Activated CD4-positive, alpha-beta memory T cell treated with anti-CD3 and anti-CD28 coated beads, Interleukin-2, amount 10 ng/mL, durations not matched to agents 7 days and 5 days (primary cell): ENCODE measurements around the gene C2CD4C. TPM values are rescaled to one million over a fixed set of nuclear protein-coding genes. Genes with fewer than 3 reads are reported as not detected.
A peak's percentile ranks its signal among the peaks of the same experiment; 100 is the strongest.
"Not testable (repeated sequence)": the region's sequence is repeated elsewhere in the genome, so short reads cannot be mapped to it uniquely, and the experiment has no call there.

Source experiments
- CTCF ChIA-PET: fragments of 350-600 bp; sonication (Branson Sonifier 250); formaldehyde crosslinking; loops from one replicate; lab custom pipeline; 2021; ENCODE audit warnings: antibody characterized with exemption, inconsistent platforms; lab: Charles Lee
- POLR2A ChIA-PET: fragments of 350-600 bp; sonication (Branson Sonifier 250); formaldehyde crosslinking; loops from one replicate; lab custom pipeline; 2021; ENCODE audit warnings: antibody characterized with exemption; lab: Charles Lee
- DNase-seq: peaks from one replicate; pipeline ENCODE4 v3.0.0-alpha.2; 2020
- H3K27ac Mint-ChIP-seq: one replicate; pipeline ENCODE4 v1.8.0; 2021; ENCODE audit warnings: mild to moderate bottlenecking, mixed read lengths
- H3K27me3 Mint-ChIP-seq: one replicate; pipeline ENCODE4 v1.8.0; 2021; ENCODE audit warnings: mixed read lengths
- H3K36me3 Mint-ChIP-seq: one replicate; pipeline ENCODE4 v1.8.0; 2021; ENCODE audit warnings: low read depth, mixed read lengths
- H3K4me1 Mint-ChIP-seq: one replicate; pipeline ENCODE4 v1.8.0; 2021; ENCODE audit warnings: mixed read lengths
- H3K4me3 Mint-ChIP-seq: one replicate; pipeline ENCODE4 v1.8.0; 2021; ENCODE audit warnings: mild to moderate bottlenecking, mixed read lengths
- H3K9me3 Mint-ChIP-seq: one replicate; pipeline ENCODE4 v1.8.0; 2021; ENCODE audit warnings: mixed read lengths
- total RNA-seq, 2 experiments: library from RNA; stranded (reverse); gene quantifications; one replicate each; pipeline ENCODE4 v1.2.3, GENCODE V29; 2021

C2CD4C gene
- total RNA-seq, 2 experiments from 2014 or later: 0.08 TPM; not detected in 1

GRCh38 chr19:416416-416815, 7.5 kb upstream of the C2CD4C start:
- ChIA-PET POLR2A (no interaction called here), CTCF (no interaction called here)
- H3K36me3 Mint-ChIP-seq: no peaks in the 10 kb centered on the region
- H3K27ac Mint-ChIP-seq: no peak overlapping the region
- H3K4me3 Mint-ChIP-seq: no peak overlapping the region
- no peaks in the 10 kb centered on the region for H3K4me1 Mint-ChIP-seq
- H3K27me3 Mint-ChIP-seq: no peaks in the 10 kb centered on the region
- H3K9me3 Mint-ChIP-seq: no peaks in the 10 kb centered on the region
- no peak for DNase-seq

GRCh38 chr19:415292-415691, 6.3 kb upstream of the C2CD4C start:
- Mint-ChIP-seq H3K27ac (no peak overlapping the region), H3K27me3 (no peaks in the 10 kb centered on the region), H3K9me3 (no peaks in the 10 kb centered on the region), H3K4me1 (no peaks in the 10 kb centered on the region), H3K36me3 (no peaks in the 10 kb centered on the region), H3K4me3 (no peak overlapping the region)
- POLR2A ChIA-PET: no interaction called here
- no peak for DNase-seq
- CTCF ChIA-PET: no interaction called here

DNA sequence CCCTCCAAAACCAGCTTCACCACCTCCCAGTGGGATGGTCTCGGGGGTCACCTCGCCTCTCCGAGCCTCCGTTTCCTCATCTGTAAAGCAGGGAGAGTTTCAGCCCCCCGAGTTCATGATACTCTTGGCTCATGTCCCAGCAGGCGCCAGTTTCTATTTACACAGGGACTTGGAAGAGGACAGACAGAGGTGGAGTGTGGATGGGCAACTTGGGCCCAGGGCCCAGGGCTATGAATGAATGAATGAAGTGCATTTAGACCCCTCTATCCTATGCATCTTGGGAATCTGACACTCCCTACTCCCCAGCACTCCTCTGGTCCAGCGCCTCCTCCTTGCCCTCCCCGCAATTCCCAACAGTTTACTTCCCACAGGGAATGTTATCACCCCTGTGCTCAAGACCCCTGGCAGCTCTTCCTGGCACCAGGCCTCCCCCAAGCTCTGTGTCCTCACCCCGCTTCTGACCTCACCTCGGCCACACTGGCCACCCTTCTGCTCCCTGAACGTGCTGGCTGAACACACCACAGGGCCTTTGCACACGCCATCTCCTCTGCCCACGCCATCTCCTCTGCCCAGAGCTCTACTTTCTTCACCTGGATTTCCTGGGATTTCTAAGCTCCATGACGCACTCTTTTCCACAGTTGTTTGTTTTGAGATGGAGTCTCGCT, 4.9 kb upstream of the C2CD4C start:
- Mint-ChIP-seq H3K9me3 (no peaks in the 10 kb centered on the region), H3K4me3 (no peak overlapping the region), H3K27ac (no peak overlapping the region), H3K36me3 (no peaks in the 10 kb centered on the region), H3K27me3 (peaks cover 7% of the 10 kb centered on the region), H3K4me1 (peaks cover 6% of the 10 kb centered on the region)
- ChIA-PET POLR2A (no interaction called here), CTCF (interaction anchor here (0.6 kb wide), 1 partner anchor 39 kb away, joined by 3 read pairs; no protein-coding TSS in a partner anchor)
- DNase-seq: no peak

- ChIA-PET CTCF (no interaction called here), POLR2A (no interaction called here)
- peaks cover 6% of the 10 kb centered on the region for H3K4me1 Mint-ChIP-seq
- no peak overlapping the region for H3K27ac Mint-ChIP-seq
- no peaks in the 10 kb centered on the region for H3K36me3 Mint-ChIP-seq
- H3K27me3 Mint-ChIP-seq: peaks cover 7% of the 10 kb centered on the region
- no peak for DNase-seq
- no peak overlapping the region for H3K4me3 Mint-ChIP-seq
- H3K9me3 Mint-ChIP-seq: no peaks in the 10 kb centered on the region
Measured at GRCh38 chr19:412356-413355, 3.7 kb upstream of the C2CD4C start.

DNA sequence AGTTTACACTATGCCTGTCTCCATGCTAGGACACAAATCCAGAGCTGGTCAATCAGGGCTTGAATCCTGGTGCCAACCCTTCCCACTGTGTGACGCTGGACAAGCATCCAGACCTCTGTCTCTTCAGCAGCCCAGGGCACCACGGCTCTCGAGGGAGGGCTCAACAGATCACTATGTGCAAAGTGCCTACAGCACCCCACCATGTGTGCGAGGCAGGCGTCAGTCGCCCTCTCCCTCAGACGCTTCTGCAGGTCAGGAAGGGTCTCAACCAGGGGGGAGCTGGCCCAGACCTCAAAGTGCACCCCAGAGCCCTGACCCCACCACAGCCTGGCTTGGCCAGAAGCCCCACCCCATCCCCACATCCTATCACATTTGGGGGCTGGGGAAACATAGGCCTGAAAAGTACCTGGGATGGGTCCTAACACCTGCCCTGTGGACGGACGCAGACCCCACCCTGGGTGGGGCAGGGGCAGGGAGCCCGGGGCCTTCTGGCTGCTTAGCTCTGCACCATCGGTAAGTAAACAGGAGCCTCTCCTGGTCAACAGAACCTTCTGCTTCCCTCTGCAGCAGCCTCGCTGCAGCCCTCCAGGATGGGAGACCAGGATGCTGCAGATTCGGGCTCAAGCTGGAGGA, 2.9 kb upstream of the C2CD4C start:
- no peak overlapping the region for H3K27ac Mint-ChIP-seq
- peaks cover 7% of the 10 kb centered on the region for H3K27me3 Mint-ChIP-seq
- H3K4me1 Mint-ChIP-seq: peaks cover 6% of the 10 kb centered on the region
- POLR2A ChIA-PET: no interaction called here
- no peak overlapping the region for H3K4me3 Mint-ChIP-seq
- no peaks in the 10 kb centered on the region for H3K9me3 Mint-ChIP-seq
- no peaks in the 10 kb centered on the region for H3K36me3 Mint-ChIP-seq
- CTCF ChIA-PET: no interaction called here
- DNase-seq: no peak

DNA sequence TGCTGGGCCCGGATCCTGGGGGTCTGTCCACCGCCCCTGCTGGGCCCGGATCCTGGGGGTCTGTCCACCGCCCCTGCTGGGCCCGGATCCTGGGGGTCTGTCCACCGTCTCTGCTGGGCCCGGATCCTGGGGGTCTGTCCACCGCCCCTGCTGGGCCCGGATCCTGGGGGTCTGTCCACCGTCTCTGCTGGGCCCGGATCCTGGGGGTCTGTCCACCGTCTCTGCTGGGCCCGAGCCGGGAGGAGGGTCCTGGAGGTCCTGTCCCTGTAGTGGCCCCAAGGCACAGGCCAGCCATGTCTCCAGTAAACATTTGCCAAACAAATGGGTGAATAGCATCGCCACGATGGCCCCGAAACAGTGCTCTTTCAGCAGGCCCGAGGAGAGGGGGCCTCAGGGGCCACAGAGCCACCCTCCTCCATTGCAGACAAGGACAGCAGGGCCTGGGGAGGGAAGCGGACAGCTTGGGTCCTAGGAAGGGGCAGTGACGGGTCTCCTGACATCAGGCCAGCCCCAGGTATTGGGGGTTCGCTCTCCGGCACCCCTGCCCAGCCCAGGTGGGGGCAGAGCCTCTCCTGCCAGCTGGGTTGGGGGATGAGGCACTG, 2.3 kb upstream of the C2CD4C start:
- CTCF ChIA-PET, H3K27ac Mint-ChIP-seq, H3K4me1 Mint-ChIP-seq, POLR2A ChIA-PET, H3K36me3 Mint-ChIP-seq, H3K27me3 Mint-ChIP-seq, H3K4me3 Mint-ChIP-seq, H3K9me3 Mint-ChIP-seq, DNase-seq: not testable (repeated sequence)

DNA sequence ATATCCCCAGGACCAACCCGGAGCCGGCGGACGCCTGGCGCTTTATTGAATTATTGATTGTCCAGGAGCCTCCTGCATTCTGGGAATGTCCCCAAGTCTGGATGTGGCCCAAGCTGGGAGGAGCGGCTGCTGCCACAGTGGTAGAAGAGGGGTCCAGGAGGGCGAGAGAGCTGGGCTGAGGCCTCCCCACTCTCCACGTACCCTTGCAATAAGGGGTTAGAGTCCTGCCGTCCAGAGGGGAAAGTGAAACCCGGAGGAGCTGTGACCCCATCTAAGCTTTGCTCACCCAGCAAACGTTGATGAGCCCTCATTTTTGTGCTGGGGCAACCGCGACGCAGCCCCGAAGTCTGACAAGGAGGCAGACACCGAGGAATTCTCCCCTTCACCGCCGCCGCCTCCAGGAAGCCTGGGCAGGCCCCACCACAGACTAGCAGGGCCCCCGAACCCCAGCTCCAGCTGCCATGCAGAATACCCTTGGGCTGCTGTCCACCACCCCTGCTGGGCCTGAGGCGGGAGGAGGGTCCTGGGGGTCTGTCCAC, 1.4 kb upstream of the C2CD4C start:
- CTCF ChIA-PET: no interaction called here
- Mint-ChIP-seq H3K27me3 (peaks cover 7% of the 10 kb centered on the region), H3K9me3 (no peaks in the 10 kb centered on the region), H3K4me3 (no peak overlapping the region), H3K4me1 (peaks cover 6% of the 10 kb centered on the region), H3K27ac (no peak overlapping the region), H3K36me3 (no peaks in the 10 kb centered on the region)
- no peak for DNase-seq
- POLR2A ChIA-PET: no interaction called here

DNA sequence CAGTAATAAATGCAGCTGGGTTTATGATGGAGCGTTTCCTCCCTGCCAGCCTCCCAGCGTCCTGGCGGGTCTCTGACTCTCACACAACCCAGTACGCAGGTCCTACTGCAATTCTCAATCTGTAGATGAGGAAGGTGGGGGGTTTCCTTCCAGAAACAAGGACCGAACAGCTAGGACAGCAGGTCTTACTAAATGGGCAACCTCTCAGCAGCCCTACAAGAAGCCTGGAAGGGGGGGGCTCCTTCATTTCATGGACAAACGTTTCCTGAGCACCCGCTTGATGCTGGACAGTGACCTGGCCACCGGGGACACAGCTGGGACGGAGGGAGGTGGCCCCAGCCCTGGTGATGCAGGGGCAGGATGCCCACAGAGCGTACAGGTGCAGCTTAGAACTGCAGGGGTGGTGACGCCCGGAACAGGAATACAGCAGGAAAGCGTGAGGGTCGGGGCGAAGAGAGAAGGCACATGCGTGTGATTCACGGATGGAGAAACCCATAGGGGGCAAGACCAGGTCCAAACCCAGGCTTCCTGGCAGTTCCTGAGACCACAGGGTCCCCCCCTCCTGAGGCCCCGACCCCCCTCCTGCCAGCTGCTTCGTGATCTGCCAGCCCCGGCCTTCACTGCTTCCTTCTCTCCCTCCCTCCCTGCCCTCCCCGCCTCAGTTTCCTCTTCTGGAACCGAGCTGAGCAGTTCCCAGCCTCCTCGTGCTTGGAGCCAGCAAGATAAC, 732 bp upstream of the C2CD4C start:
- peaks cover 7% of the 10 kb centered on the region for H3K27me3 Mint-ChIP-seq
- no peaks in the 10 kb centered on the region for H3K36me3 Mint-ChIP-seq
- no peaks in the 10 kb centered on the region for H3K9me3 Mint-ChIP-seq
- peaks cover 6% of the 10 kb centered on the region for H3K4me1 Mint-ChIP-seq
- DNase-seq: no peak
- ChIA-PET CTCF (no interaction called here), POLR2A (interaction anchor here (0.8 kb wide), 1 partner anchor 39 kb away, joined by 3 read pairs; no protein-coding TSS in a partner anchor)
- peak overlapping the region; percentile 32 for H3K4me3 Mint-ChIP-seq
- H3K27ac Mint-ChIP-seq: no peak overlapping the region

GRCh38 chr19:408441-408901, 476 bp downstream of the C2CD4C start:
- POLR2A ChIA-PET: no interaction called here

GRCh38 chr19:407511-408440, 1.2 kb downstream of the C2CD4C start:
- peaks cover 7% of the 10 kb centered on the region for H3K27me3 Mint-ChIP-seq
- H3K4me3 Mint-ChIP-seq: no peak overlapping the region
- no peak overlapping the region for H3K27ac Mint-ChIP-seq
- no peaks in the 10 kb centered on the region for H3K9me3 Mint-ChIP-seq
- POLR2A ChIA-PET: no interaction called here
- H3K4me1 Mint-ChIP-seq: peaks cover 6% of the 10 kb centered on the region
- CTCF ChIA-PET: no interaction called here
- no peak for DNase-seq
- H3K36me3 Mint-ChIP-seq: no peaks in the 10 kb centered on the region

More at GRCh38 chr19:408441-408901, 476 bp downstream of the C2CD4C start:
- Mint-ChIP-seq H3K4me3 (no peak overlapping the region), H3K27ac (no peak overlapping the region), H3K36me3 (no peaks in the 10 kb centered on the region), H3K9me3 (no peaks in the 10 kb centered on the region), H3K4me1 (peaks cover 6% of the 10 kb centered on the region), H3K27me3 (peaks cover 7% of the 10 kb centered on the region)
- DNase-seq: no peak
- CTCF ChIA-PET: no interaction called here

DNA sequence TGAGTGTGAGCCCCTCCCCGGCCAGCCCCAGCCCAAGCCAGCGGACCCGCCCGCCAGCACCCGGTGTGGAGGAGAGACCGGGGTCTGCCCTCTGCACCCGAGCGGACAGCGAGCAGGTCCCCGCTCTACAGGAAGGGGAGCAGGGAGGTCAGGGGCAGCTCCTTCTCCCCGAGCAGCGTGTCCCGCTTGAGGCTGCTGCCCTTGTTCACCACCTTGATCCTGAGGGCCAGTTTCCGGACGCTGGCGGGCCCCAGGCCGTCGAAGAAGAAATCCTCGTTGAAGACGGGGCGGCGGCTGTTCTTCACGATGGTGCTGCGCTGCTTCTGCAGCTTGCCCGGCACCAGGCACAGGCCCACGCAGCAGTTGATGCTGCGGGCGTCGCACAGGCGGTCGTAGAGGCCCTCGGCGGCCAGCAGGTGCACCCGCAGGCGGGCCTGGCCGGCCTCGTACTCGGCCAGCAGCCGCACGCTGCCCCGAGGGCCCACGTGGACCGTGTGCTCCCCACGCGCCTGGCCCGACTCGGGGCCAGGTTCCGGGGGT, 1.9 kb downstream of the C2CD4C start:
- ChIA-PET CTCF (no interaction called here), POLR2A (no interaction called here)
- H3K4me1 Mint-ChIP-seq: peaks cover 6% of the 10 kb centered on the region
- peaks cover 7% of the 10 kb centered on the region for H3K27me3 Mint-ChIP-seq
- no peak overlapping the region for H3K27ac Mint-ChIP-seq
- DNase-seq: no peak
- no peaks in the 10 kb centered on the region for H3K9me3 Mint-ChIP-seq
- no peak overlapping the region for H3K4me3 Mint-ChIP-seq
- H3K36me3 Mint-ChIP-seq: no peaks in the 10 kb centered on the region
